GM23338 (cell line): ENCODE results near the gene TMEM169.

Experiments
- EZH2 ChIP-seq: fragments of 200-600 bp; sonication (generic); IDR thresholded peaks from one replicate; pipeline ENCODE4 v1.8.0; 2017; ENCODE audit warnings: antibody characterized with exemption, mild to moderate bottlenecking, low read depth; ENCODE audit not compliant: unreplicated experiment
- EZH2phosphoT487 ChIP-seq: fragments of 200-600 bp; sonication (generic); IDR thresholded peaks from one replicate; pipeline ENCODE4 v1.8.1; 2018; ENCODE audit warnings: antibody characterized with exemption; ENCODE audit not compliant: unreplicated experiment
- POLR2AphosphoS5 ChIP-seq: IDR thresholded peaks from 2 replicates; pipeline ENCODE4 v1.6.1; 2016; ENCODE audit warnings: antibody characterized with exemption, low read depth
- ZNF331 ChIP-seq: fragments of 250-450 bp; sonication (Bioruptor Pico); IDR thresholded peaks from 2 replicates; pipeline ENCODE4 v1.5.0; 2020; ENCODE audit warnings: low read depth, mild to moderate bottlenecking, moderate library complexity
- TF ChIP-seq, protein P1 (sequence below), 2 experiments: fragments of 200-600 bp in 1 of 2; sonication (generic) in 1 of 2; conservative IDR thresholded peaks; 2 replicates each; pipeline versions ENCODE4 v1.5.1 to v1.6.1; 2016 to 2017; ENCODE audit warnings: antibody characterized with exemption in 2 of 2, low read depth in 2 of 2, mild to moderate bottlenecking in 2 of 2, moderate library complexity in 1 of 2

- no peak for TF ChIP-seq POLR2AphosphoS5
- TF ChIP-seq, protein P1, sequence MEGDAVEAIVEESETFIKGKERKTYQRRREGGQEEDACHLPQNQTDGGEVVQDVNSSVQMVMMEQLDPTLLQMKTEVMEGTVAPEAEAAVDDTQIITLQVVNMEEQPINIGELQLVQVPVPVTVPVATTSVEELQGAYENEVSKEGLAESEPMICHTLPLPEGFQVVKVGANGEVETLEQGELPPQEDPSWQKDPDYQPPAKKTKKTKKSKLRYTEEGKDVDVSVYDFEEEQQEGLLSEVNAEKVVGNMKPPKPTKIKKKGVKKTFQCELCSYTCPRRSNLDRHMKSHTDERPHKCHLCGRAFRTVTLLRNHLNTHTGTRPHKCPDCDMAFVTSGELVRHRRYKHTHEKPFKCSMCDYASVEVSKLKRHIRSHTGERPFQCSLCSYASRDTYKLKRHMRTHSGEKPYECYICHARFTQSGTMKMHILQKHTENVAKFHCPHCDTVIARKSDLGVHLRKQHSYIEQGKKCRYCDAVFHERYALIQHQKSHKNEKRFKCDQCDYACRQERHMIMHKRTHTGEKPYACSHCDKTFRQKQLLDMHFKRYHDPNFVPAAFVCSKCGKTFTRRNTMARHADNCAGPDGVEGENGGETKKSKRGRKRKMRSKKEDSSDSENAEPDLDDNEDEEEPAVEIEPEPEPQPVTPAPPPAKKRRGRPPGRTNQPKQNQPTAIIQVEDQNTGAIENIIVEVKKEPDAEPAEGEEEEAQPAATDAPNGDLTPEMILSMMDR (conservative IDR thresholded peaks at IDR 0.05; ENCODE audit: low read depth in 2 of 2), result no peak
- TF ChIP-seq EZH2, result no peak
- TF ChIP-seq ZNF331 (CRISPR knock-in tag), result no peak
- no peak for TF ChIP-seq EZH2phosphoT487
Observed at GRCh38 chr2:216104691-216105090, 23.0 kb downstream of the TMEM169 start.
